Measurements from ENCODE around the gene GUCA1C. TPM values are rescaled to one million over a fixed set of nuclear protein-coding genes. Genes with fewer than 3 reads are reported as not detected.

Gene GUCA1C
- total RNA-seq, 2 experiments from 2014 or later = not detected

GRCh38 chr3:108894981-108895380, 58.7 kb downstream of the GUCA1C start:
- no peak overlapping the region for H3K27ac Mint-ChIP-seq
- H3K36me3 Mint-ChIP-seq = no peaks in the 10 kb centered on the region
- no peaks in the 10 kb centered on the region for H3K9me3 Mint-ChIP-seq
- ChIA-PET CTCF (no interaction called here), POLR2A (no interaction called here)
- peaks cover 9% of the 10 kb centered on the region for H3K4me1 Mint-ChIP-seq (ENCODE audit: low read depth)
- intact Hi-C loops (cut with micrococcal nuclease) = no loop called here
- DNase-seq = no peak
- no peak overlapping the region for H3K4me3 Mint-ChIP-seq
- H3K27me3 Mint-ChIP-seq = no peaks in the 10 kb centered on the region

DNA sequence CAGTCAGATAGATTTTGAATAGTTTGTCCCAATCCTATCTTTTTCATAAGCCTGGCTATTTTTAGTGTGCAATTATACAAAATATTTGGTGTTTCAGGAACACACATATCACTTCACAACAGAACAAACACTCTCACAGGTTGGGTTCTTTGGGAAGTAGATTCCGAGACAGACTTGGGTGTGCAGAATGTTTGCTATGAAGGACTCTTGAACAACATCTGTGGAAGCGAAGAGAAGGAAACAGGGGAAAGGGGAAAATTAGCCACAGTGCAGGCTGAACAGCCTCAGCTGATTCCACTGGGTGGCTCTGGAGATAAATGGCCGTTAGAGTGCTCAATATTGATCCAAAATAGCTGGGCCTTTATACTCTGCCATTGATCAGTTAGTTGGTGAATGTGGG, 61.8 kb downstream of the GUCA1C start:
- H3K4me3 Mint-ChIP-seq = no peak overlapping the region
- ChIA-PET CTCF (no interaction called here), POLR2A (no interaction called here)
- intact Hi-C loops (cut with micrococcal nuclease) = no loop called here
- H3K4me1 Mint-ChIP-seq (ENCODE audit: low read depth) = no peaks in the 10 kb centered on the region
- no peaks in the 10 kb centered on the region for H3K9me3 Mint-ChIP-seq
- H3K36me3 Mint-ChIP-seq = no peaks in the 10 kb centered on the region
- no peak for DNase-seq
- H3K27ac Mint-ChIP-seq = no peak overlapping the region
- H3K27me3 Mint-ChIP-seq = no peaks in the 10 kb centered on the region

DNA sequence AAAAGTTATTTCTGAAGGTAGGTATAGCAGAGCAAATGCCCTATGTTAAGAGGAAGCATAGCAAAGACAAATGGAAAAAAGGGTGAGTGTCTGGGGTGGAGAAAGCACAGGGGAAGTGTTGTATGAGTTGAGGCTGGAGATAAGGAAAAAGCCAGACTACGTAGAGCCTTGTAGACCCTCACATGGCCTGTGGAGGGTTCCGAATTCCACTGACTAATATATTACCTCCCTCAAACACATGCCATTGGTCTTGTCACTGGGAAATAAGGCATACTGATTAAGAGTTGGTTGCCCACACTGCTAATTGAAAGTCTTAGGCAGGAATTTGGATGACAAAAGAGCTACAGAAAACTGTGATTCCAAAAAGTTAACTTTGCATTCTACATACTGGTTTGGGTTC, 65.9 kb downstream of the GUCA1C start:
- Mint-ChIP-seq H3K36me3 (no peaks in the 10 kb centered on the region), H3K4me3 (no peak overlapping the region), H3K4me1 (ENCODE audit: low read depth) (peaks cover 6% of the 10 kb centered on the region), H3K27ac (no peak overlapping the region), H3K9me3 (no peaks in the 10 kb centered on the region), H3K27me3 (no peaks in the 10 kb centered on the region)
- DNase-seq = no peak
- intact Hi-C loops (cut with micrococcal nuclease) = no loop called here
- ChIA-PET CTCF (interaction anchor here (2.3 kb wide), 1 partner anchor 27 kb away, joined by 6 read pairs; no protein-coding TSS in a partner anchor), POLR2A (no interaction called here)

DNA sequence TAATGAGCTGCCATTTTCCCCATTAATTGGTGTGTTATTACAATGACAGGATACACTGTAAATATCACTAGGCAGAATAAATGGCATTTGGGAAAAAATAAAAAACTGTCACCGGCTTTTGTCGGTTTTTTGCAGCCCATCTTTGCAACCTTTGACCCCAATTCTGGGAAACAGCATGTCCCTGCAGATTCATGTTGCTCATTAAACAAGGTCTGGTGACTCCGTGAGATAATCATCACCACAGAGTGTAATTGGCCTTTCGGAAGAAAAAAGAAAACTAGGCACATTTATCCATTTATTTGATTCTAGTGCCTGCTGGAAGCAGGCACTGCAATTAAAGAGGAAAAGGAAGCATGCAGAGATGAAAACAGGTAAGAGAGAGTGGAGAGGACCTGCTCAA, 66.6 kb downstream of the GUCA1C start:
- H3K27me3 Mint-ChIP-seq = no peaks in the 10 kb centered on the region
- H3K9me3 Mint-ChIP-seq = no peaks in the 10 kb centered on the region
- ChIA-PET CTCF (interaction anchor here (1.0 to 2.3 kb wide), 2 partner anchors 28 to 73 kb away, joined by 3 to 6 read pairs; no protein-coding TSS in a partner anchor), POLR2A (no interaction called here)
- H3K36me3 Mint-ChIP-seq = no peaks in the 10 kb centered on the region
- intact Hi-C loops (cut with micrococcal nuclease) = no loop called here
- H3K4me3 Mint-ChIP-seq = no peak overlapping the region
- DNase-seq = no peak
- H3K27ac Mint-ChIP-seq = no peak overlapping the region
- H3K4me1 Mint-ChIP-seq (ENCODE audit: low read depth) = peaks cover 6% of the 10 kb centered on the region

DNA sequence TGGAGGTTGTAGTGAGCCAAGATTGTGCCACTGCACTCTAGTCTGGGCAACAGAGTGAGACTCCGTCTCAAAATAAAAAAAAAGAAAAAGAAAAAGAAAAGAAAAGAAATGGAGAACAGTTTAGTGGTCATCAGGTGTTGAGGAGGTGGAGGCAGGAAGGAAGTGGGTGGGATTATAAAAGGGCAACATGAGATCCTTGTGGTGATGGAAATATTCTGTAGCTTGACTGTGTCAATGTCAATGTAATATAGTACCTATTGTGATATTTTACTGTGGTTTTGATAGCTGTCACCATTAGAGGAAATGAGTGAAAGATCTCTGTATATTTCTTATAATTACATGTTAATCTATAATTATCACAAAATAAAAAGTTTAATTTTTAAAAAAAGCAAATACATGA, 70.3 kb downstream of the GUCA1C start:
- Mint-ChIP-seq H3K27me3 (no peaks in the 10 kb centered on the region), H3K9me3 (peaks cover 2% of the 10 kb centered on the region), H3K4me3 (no peak overlapping the region), H3K4me1 (ENCODE audit: low read depth) (peaks cover 6% of the 10 kb centered on the region), H3K27ac (no peak overlapping the region), H3K36me3 (no peaks in the 10 kb centered on the region)
- DNase-seq = no peak
- ChIA-PET POLR2A (no interaction called here), CTCF (interaction anchor here (1.5 kb wide), 1 partner anchor 32 kb away, joined by 7 read pairs; no protein-coding TSS in a partner anchor)
- intact Hi-C loops (cut with micrococcal nuclease) = loop anchor here (1.0 kb wide), 1 partner anchor 45 kb away; no protein-coding TSS in a partner anchor

DNA sequence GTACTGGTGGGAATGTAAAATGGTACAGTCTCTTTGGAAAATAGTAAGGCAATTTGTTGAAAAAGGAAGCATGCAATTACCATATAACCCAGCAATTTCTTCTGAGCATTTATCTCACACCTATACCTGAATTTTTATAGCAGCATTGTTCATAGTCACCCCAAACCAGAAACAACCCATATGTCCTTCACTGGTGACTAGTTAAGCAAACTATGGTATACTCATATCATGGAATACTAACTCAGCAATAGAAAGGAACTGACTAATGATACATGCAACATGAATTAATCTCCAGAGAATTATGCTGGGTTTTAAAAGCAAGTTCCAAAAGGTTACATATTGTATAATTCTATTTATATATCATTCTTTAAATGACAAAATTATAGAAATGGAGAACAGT, 70.9 kb downstream of the GUCA1C start:
- intact Hi-C loops (cut with micrococcal nuclease) = loop anchor here (1.0 kb wide), 1 partner anchor 44 kb away; no protein-coding TSS in a partner anchor
- peaks cover 7% of the 10 kb centered on the region for H3K4me1 Mint-ChIP-seq (ENCODE audit: low read depth)
- ChIA-PET CTCF (no interaction called here), POLR2A (no interaction called here)
- no peak overlapping the region for H3K27ac Mint-ChIP-seq
- H3K9me3 Mint-ChIP-seq = peaks cover 2% of the 10 kb centered on the region
- DNase-seq = no peak
- no peak overlapping the region for H3K4me3 Mint-ChIP-seq
- no peaks in the 10 kb centered on the region for H3K36me3 Mint-ChIP-seq
- H3K27me3 Mint-ChIP-seq = no peaks in the 10 kb centered on the region

- DNase-seq = no peak
- Mint-ChIP-seq H3K27ac (no peak overlapping the region), H3K4me3 (no peak overlapping the region), H3K9me3 (peaks cover 2% of the 10 kb centered on the region), H3K36me3 (no peaks in the 10 kb centered on the region), H3K27me3 (no peaks in the 10 kb centered on the region), H3K4me1 (ENCODE audit: low read depth) (peaks cover 12% of the 10 kb centered on the region)
- intact Hi-C loops (cut with micrococcal nuclease) = no loop called here
- CTCF ChIA-PET = no interaction called here
- POLR2A ChIA-PET = no interaction called here
Observed at GRCh38 chr3:108879915-108880314, 73.8 kb downstream of the GUCA1C start.

DNA sequence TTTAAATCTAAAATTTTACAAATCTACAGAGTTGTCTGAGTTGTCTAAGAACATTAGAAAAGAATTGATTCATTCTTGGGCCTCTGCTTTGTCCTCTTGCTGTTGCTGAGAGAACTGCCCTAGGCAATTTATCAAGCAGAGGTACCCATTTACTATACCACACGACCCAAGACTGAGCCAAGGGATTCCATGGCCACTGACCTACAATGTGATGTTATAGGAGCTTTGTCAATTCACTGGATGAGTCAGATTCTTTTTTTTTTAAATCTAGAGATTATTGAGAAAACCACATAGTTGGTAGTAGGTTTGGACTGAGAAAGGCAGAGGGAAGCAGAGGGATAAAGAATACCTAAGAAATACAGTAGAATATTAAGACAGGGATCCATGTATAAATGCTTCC, 75.8 kb downstream of the GUCA1C start:
- peaks cover 2% of the 10 kb centered on the region for H3K9me3 Mint-ChIP-seq
- H3K36me3 Mint-ChIP-seq = peaks cover 2% of the 10 kb centered on the region
- peaks cover 6% of the 10 kb centered on the region for H3K4me1 Mint-ChIP-seq (ENCODE audit: low read depth)
- no peak overlapping the region for H3K27ac Mint-ChIP-seq
- ChIA-PET CTCF (interaction anchor here (1.0 kb wide), 1 partner anchor 146 kb away, joined by 3 read pairs; no protein-coding TSS in a partner anchor), POLR2A (no interaction called here)
- intact Hi-C loops (cut with micrococcal nuclease) = no loop called here
- no peak overlapping the region for H3K4me3 Mint-ChIP-seq
- no peaks in the 10 kb centered on the region for H3K27me3 Mint-ChIP-seq
- DNase-seq = no peak

DNA sequence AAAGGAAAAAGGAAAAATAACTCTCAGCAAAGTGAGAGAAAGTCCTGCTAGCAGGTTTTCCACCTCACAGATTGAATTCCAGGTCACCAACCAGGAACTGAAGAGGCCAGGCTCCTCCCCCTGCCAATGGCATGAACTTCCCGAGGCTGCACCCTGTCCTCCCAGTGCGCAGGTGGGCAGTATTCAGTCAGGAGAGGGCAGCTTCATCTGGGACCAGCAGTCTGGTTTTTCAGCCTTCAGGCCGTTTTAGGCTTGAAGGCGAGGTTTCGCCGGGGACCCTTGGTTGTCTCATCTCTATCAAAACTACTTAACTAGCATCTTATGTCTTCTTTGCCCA, 89.9 kb downstream of the GUCA1C start:
- intact Hi-C loops (cut with micrococcal nuclease) = loop anchor here (1.0 to 2.0 kb wide), 4 partner anchors 15 to 41 kb away; partner anchors contain the start of gene TRAT1
- CTCF ChIA-PET = interaction anchor here (1.0 to 1.7 kb wide), 3 partner anchors 24 to 202 kb away, joined by 3 to 5 read pairs (median 5); no protein-coding TSS in a partner anchor
- Mint-ChIP-seq H3K27ac (peak overlapping the region; percentile 99), H3K27me3 (no peaks in the 10 kb centered on the region), H3K4me3 (no peak overlapping the region), H3K9me3 (peaks cover 11% of the 10 kb centered on the region), H3K36me3 (peaks cover 26% of the 10 kb centered on the region), H3K4me1 (ENCODE audit: low read depth) (peaks cover 43% of the 10 kb centered on the region)
- POLR2A ChIA-PET = interaction anchor here (1.3 to 2.0 kb wide), 4 partner anchors 13 to 42 kb away, joined by 3 to 14 read pairs (median 6); no protein-coding TSS in a partner anchor
- DNase-seq = no peak

DNA sequence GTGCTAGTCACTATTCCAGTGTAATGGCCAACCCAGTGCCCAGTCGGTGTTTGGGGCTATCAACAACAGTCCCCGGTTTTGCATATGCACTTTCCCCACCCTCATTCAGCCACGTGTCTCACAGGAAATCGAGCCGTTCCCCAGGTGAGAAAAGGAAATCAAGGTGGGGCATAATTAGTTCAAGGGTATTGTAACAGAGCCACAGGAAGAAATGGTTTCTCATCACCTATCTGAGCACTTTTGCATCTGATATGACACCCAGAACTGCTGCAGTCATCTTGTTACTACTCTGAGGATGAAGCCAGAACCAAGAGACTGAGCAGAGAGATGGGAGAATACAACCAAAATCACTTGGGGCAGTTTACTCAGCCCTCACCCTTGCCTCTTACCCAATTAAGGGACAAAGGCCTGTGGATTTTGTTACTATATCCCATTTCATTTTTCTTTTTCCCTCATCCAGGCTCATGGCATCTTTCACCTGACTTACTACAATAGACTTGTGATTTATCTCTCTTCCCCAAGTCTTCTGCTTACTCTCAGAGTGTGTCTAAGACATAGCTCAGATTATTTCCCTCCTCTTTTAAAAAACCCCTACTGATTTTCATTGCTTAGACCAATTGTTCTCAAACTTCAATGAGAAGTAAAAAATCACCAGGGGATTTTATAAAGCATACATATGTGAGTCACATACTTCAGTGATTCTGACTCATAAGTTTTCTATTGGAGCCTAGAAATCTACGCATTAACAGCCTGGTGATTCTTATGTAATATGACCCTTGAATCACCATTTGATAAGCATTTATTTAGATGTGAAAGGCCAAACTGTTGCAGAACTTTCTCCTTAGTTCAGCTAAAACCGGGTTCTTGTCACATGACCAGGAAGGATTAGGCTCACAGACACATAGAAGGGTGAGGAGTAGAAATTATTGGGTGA, 90.5 kb downstream of the GUCA1C start:
- no peaks in the 10 kb centered on the region for H3K27me3 Mint-ChIP-seq
- peak overlapping the region; percentile 48 for H3K4me3 Mint-ChIP-seq
- peaks cover 46% of the 10 kb centered on the region for H3K4me1 Mint-ChIP-seq (ENCODE audit: low read depth)
- H3K27ac Mint-ChIP-seq = peak overlapping the region; percentile 99
- peak; percentile 61 for DNase-seq
- intact Hi-C loops (cut with micrococcal nuclease) = loop anchor here (1.0 to 2.0 kb wide), 4 partner anchors 14 to 41 kb away; partner anchors contain the start of gene TRAT1
- POLR2A ChIA-PET = interaction anchor here (0.6 to 2.0 kb wide), 5 partner anchors 12 to 41 kb away, joined by 3 to 14 read pairs (median 7); no protein-coding TSS in a partner anchor
- CTCF ChIA-PET = interaction anchor here (1.0 to 1.7 kb wide), 4 partner anchors 23 to 201 kb away, joined by 3 to 5 read pairs (median 4); no protein-coding TSS in a partner anchor
- H3K36me3 Mint-ChIP-seq = peaks cover 32% of the 10 kb centered on the region
- H3K9me3 Mint-ChIP-seq = peaks cover 15% of the 10 kb centered on the region

DNA sequence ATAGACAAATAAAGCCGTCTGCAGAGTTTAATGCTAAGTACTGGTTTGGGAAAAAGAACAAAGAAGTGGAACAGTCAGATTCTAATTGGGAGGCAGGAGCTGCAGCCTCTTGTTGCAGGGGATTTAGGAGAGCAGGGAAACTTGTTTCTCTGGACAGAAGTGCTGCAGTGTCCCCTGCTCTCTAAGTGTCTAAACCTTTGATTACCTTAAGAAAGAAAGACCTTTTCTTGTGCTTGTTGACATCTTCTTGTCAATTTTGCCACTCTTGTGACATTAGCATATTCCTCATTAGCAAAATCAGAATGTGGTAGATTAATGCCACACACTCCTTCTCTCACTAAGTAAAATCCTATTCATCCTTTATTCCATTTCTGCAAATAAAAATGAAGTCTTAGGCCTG, 92.3 kb downstream of the GUCA1C start:
- POLR2A ChIA-PET = no interaction called here
- H3K9me3 Mint-ChIP-seq = peaks cover 15% of the 10 kb centered on the region
- H3K4me3 Mint-ChIP-seq = no peak overlapping the region
- CTCF ChIA-PET = no interaction called here
- peak overlapping the region; percentile 99 for H3K27ac Mint-ChIP-seq
- H3K27me3 Mint-ChIP-seq = no peaks in the 10 kb centered on the region
- DNase-seq = no peak
- H3K36me3 Mint-ChIP-seq = peaks cover 42% of the 10 kb centered on the region
- H3K4me1 Mint-ChIP-seq (ENCODE audit: low read depth) = peaks cover 56% of the 10 kb centered on the region
- intact Hi-C loops (cut with micrococcal nuclease) = no loop called here
